K562 (cell line): ENCODE results near the gene TOM1L2. TPM values are rescaled to one million over a fixed set of nuclear protein-coding genes. Genes with fewer than 3 reads are reported as not detected.
A peak's percentile ranks its signal among the peaks of the same experiment; 100 is the strongest.

Experiments used
- CLOCK ChIP-seq: fragments of 250-450 bp; sonication (Bioruptor Pico); IDR thresholded peaks from 2 replicates; pipeline ENCODE4 v1.4.0; 2020; ENCODE audit warnings: mild to moderate bottlenecking, moderate library complexity, borderline replicate concordance
- HMGN3 ChIP-seq: IDR thresholded peaks from 2 replicates; pipeline ENCODE4 v1.6.1; 2011; ENCODE audit warnings: borderline replicate concordance, low read depth, mild to moderate bottlenecking, mixed read lengths, low read length; ENCODE audit not compliant: insufficient read length; ENCODE audit errors: extremely low read depth
- MYBL2 ChIP-seq, 2 experiments: fragments of 450-650 bp in 1 of 2; sonication (generic) in 1 of 2; formaldehyde crosslinking in 1 of 2; IDR thresholded peaks; 2 replicates each; pipeline versions ENCODE4 v1.6.1 to v1.8.1; 2017 to 2022; ENCODE audit warnings: borderline replicate concordance in 1 of 2, inconsistent platforms in 1 of 2, low read depth in 1 of 2, mild to moderate bottlenecking in 1 of 2, missing genetic modification reagents in 1 of 2, moderate library complexity in 1 of 2
- PHF8 ChIP-seq: fragments of 200-600 bp; sonication (generic); IDR thresholded peaks from 2 replicates; pipeline ENCODE4 v1.6.1; 2012; ENCODE audit warnings: mixed run types, mild to moderate bottlenecking, inconsistent platforms, low read length, moderate library complexity, borderline replicate concordance
- THRAP3 ChIP-seq: fragments of 450-650 bp; IDR thresholded peaks from 2 replicates; pipeline ENCODE4 v1.6.1; 2016; ENCODE audit warnings: mild to moderate bottlenecking, inconsistent platforms, borderline replicate concordance
- XRCC4 ChIP-seq: IDR thresholded peaks from one replicate; pipeline ENCODE4 v1.6.1; 2011; ENCODE audit not compliant: insufficient read depth, insufficient read length; ENCODE audit errors: extremely low read depth
- YBX1 ChIP-seq: fragments of 450-650 bp; IDR thresholded peaks from 2 replicates; pipeline ENCODE4 v1.7.1; 2016; ENCODE audit warnings: mild to moderate bottlenecking
- ZC3H4 ChIP-seq: sonication (generic); formaldehyde crosslinking; IDR thresholded peaks from 2 replicates; pipeline ENCODE4 v1.9.0; 2021; ENCODE audit warnings: missing genetic modification reagents, borderline replicate concordance
- ZMIZ1 ChIP-seq, 2 experiments: fragments of 150-350 bp in 1 of 2; IDR thresholded peaks; 2 replicates each; pipeline ENCODE4 v1.6.1; 2012 to 2016; ENCODE audit warnings: low read depth in 2 of 2, low read length in 2 of 2, mild to moderate bottlenecking in 1 of 2, moderate library complexity in 1 of 2
- ZNF12 ChIP-seq: sonication (generic); formaldehyde crosslinking; IDR thresholded peaks from 2 replicates; pipeline ENCODE4 v1.4.0; 2020; ENCODE audit warnings: mild to moderate bottlenecking, missing genetic modification reagents
- ZNF280B ChIP-seq: fragments of 250-450 bp; sonication (Bioruptor Pico); IDR thresholded peaks from 2 replicates; pipeline ENCODE4 v1.5.1; 2021; ENCODE audit warnings: mild to moderate bottlenecking
- ZNF282 ChIP-seq: sonication (generic); formaldehyde crosslinking; IDR thresholded peaks from 2 replicates; pipeline ENCODE4 v1.8.1; 2023; ENCODE audit warnings: missing genetic modification reagents
- ZNF717 ChIP-seq: fragments of 250-450 bp; sonication (Bioruptor Pico); IDR thresholded peaks from 2 replicates; pipeline ENCODE4 v1.5.0; 2021
- polyA plus RNA-seq, 8 experiments: library from polyadenylated mRNA; depleted of rRNA in 4 of 8; stranded (reverse) in 5 of 8; unstranded in 3 of 8; fragments of >200 nt; fragmentation: Nextera tagmentation in 2 of 8; fragmentation: Illumina TruSeq in 1 of 8; extraction: Ambion mirVana in 2 of 8; extraction: Trizol in 1 of 8; gene quantifications; 2 replicates each; pipeline versions ENCODE4 v1.2.1 to v1.2.3, GENCODE V29; 2011 to 2014; ENCODE audit warnings: inconsistent platforms in 1 of 8, missing spikeins in 1 of 8
- total RNA-seq, 7 experiments: library from RNA; depleted of rRNA in 6 of 7; stranded (reverse); fragments of >200 nt in 6 of 7; fragmentation: Illumina TruSeq in 2 of 7; extraction: Trizol in 2 of 7; gene quantifications; 2 replicates each; pipeline versions ENCODE4 v1.2.1 to v1.2.3, GENCODE V29; 2011 to 2021; ENCODE audit warnings: low replicate concordance in 1 of 7
- TF ChIP-seq, protein P1 (sequence below): fragments of 450-650 bp; IDR thresholded peaks from 2 replicates; pipeline ENCODE4 v1.6.1; 2016; ENCODE audit warnings: borderline replicate concordance
- TF ChIP-seq, protein P2 (sequence below): fragments of 450-650 bp; formaldehyde crosslinking; conservative IDR thresholded peaks from 2 replicates; pipeline ENCODE4 v1.4.0; 2022; ENCODE audit warnings: mild to moderate bottlenecking, missing genetic modification characterization

Gene TOM1L2
- total and polyA plus RNA-seq, 9 of the 15 experiments (the other 6 are each of a cell fraction or from before 2014, with no cell fraction given), result 0.07 to 6.0 (median 2.5) TPM

DNA sequence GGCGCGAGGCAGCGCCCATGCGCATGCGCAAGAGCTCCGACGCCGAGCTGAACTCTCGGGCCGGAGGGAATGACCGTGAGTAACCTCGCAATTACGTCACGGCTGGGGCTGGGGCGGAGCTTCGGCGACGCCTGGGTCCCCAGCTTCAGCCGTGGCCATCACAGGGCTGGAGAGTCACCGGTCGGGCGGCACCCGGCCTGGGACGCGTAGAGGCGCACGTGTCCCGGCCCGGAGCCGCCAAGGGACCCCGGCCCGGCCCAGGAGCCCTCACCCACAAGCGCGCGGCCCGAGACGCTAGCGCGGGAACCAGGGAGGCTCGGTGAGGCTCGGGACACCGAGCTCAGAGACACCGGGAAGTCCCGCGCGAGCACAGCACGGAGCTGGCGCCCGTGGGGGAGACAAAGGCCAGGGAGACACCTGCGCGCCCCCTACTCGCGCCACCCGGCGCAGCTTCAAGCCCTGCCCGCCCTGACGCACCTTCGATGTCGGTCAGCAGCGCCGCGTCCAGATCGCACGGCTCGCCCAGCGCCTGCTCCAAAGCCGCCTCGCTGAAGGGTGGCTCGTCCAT lies 135.9 kb downstream of the TOM1L2 start (continued):
- TF ChIP-seq, protein P1, sequence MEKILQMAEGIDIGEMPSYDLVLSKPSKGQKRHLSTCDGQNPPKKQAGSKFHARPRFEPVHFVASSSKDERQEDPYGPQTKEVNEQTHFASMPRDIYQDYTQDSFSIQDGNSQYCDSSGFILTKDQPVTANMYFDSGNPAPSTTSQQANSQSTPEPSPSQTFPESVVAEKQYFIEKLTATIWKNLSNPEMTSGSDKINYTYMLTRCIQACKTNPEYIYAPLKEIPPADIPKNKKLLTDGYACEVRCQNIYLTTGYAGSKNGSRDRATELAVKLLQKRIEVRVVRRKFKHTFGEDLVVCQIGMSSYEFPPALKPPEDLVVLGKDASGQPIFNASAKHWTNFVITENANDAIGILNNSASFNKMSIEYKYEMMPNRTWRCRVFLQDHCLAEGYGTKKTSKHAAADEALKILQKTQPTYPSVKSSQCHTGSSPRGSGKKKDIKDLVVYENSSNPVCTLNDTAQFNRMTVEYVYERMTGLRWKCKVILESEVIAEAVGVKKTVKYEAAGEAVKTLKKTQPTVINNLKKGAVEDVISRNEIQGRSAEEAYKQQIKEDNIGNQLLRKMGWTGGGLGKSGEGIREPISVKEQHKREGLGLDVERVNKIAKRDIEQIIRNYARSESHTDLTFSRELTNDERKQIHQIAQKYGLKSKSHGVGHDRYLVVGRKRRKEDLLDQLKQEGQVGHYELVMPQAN, result no peak; the same call in 1 of the 2 replicates
- peak; percentile 66; the same call in 1 of the 2 replicates for TF ChIP-seq PHF8
- peak; percentile 96 for TF ChIP-seq ZC3H4 (CRISPR knock-in tag)
- no peak for TF ChIP-seq THRAP3
- no peak for TF ChIP-seq XRCC4
- TF ChIP-seq CLOCK (CRISPR knock-in tag), result no peak
- TF ChIP-seq, protein P2, sequence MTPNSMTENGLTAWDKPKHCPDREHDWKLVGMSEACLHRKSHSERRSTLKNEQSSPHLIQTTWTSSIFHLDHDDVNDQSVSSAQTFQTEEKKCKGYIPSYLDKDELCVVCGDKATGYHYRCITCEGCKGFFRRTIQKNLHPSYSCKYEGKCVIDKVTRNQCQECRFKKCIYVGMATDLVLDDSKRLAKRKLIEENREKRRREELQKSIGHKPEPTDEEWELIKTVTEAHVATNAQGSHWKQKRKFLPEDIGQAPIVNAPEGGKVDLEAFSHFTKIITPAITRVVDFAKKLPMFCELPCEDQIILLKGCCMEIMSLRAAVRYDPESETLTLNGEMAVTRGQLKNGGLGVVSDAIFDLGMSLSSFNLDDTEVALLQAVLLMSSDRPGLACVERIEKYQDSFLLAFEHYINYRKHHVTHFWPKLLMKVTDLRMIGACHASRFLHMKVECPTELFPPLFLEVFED (CRISPR knock-in tag), result no peak
- TF ChIP-seq ZNF280B (CRISPR knock-in tag), result no peak
- 0 out of 2 replicates have a peak, but pooled peaks have one; percentile 78 for TF ChIP-seq ZNF282 (CRISPR knock-in tag)
- peak; percentile 97 for TF ChIP-seq HMGN3
- TF ChIP-seq MYBL2 (IDR thresholded peaks at IDR 0.05; ENCODE audit: low read depth), result no peak
- no peak for TF ChIP-seq MYBL2 (CRISPR knock-in tag; IDR thresholded peaks at IDR 0.05; ENCODE audit: borderline replicate concordance)
- no peak for TF ChIP-seq ZNF12 (CRISPR knock-in tag)
- TF ChIP-seq ZMIZ1 (IDR thresholded peaks at IDR 0.05; ENCODE audit: low read depth in 2 of 2, low read length in 2 of 2), result peak in 1 of 2 experiments; percentile 53; a peak in 1 of 4 replicates
- no peak for TF ChIP-seq YBX1
- no peak for TF ChIP-seq ZNF717 (CRISPR knock-in tag)
